ENCODE measurements around the gene DAO.

DNA sequence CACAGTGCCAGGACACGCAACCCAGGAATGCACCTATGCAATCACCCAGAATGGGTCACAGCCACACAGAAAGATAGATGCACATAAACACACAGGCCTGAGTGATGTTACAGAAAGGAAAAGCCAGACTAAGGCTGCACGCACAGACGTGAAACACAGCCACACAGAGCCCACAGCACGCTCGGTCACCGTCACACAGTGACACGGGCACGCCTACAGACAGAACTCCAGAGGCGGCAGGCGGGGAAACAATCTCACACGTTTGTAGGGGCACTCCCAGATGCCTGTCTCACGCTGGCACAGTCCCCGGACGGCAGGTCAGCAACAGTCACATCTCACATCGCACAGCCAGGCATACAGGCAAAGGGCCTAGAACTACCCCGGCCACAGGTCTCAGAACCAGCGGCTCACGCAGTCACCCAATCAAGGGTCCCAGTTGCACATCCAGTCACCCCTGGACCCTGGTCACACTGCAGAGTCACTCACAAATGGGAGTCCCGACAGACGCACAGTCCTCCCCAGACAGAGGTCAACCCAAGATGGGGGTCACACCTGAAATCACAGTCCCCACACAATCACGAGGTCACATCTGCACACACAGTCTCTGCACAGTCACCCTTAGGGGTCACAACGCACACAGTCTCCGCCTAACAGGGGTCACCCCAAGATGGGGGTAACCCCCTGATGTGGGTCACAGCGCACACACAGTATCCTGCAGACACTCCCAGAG is 23.3 kb upstream of the DAO start:
- TF ChIP-seq, protein P1, sequence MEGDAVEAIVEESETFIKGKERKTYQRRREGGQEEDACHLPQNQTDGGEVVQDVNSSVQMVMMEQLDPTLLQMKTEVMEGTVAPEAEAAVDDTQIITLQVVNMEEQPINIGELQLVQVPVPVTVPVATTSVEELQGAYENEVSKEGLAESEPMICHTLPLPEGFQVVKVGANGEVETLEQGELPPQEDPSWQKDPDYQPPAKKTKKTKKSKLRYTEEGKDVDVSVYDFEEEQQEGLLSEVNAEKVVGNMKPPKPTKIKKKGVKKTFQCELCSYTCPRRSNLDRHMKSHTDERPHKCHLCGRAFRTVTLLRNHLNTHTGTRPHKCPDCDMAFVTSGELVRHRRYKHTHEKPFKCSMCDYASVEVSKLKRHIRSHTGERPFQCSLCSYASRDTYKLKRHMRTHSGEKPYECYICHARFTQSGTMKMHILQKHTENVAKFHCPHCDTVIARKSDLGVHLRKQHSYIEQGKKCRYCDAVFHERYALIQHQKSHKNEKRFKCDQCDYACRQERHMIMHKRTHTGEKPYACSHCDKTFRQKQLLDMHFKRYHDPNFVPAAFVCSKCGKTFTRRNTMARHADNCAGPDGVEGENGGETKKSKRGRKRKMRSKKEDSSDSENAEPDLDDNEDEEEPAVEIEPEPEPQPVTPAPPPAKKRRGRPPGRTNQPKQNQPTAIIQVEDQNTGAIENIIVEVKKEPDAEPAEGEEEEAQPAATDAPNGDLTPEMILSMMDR (conservative IDR thresholded peaks at IDR 0.05; ENCODE audit: low read length): no peak
- no peak for TF ChIP-seq EZH2phosphoT487 (IDR thresholded peaks at IDR 0.05; ENCODE audit: borderline replicate concordance, low read depth, low read length)
